Loucy (cell line): ENCODE data around the gene CHCHD10.

ENCODE experiments used
- H2AFZ ChIP-seq: fragments of 200-600 bp; sonication (generic); 2 replicates; pipeline ENCODE4 v1.6.0; 2016; ENCODE audit warnings: antibody characterized with exemption, mild to moderate bottlenecking, low read length, moderate library complexity
- H3F3A ChIP-seq: fragments of 200-600 bp; 2 replicates; pipeline ENCODE4 v1.6.0; 2016; ENCODE audit warnings: antibody characterized with exemption, low read depth, mild to moderate bottlenecking
- H3K27me3 ChIP-seq: fragments of 200-600 bp; sonication (generic); 2 replicates; pipeline ENCODE4 v1.6.1; 2014; ENCODE audit warnings: low read length, mild to moderate bottlenecking; ENCODE audit not compliant: insufficient read depth, poor library complexity, severe bottlenecking
- H3K36me3 ChIP-seq: fragments of 200-600 bp; sonication (generic); 2 replicates; pipeline ENCODE4 v1.6.1; 2016; ENCODE audit warnings: low read length; ENCODE audit not compliant: insufficient read depth
- H3K4me1 ChIP-seq: fragments of 200-600 bp; sonication (generic); 2 replicates; pipeline ENCODE4 v1.5.1; 2014; ENCODE audit warnings: low read length, mild to moderate bottlenecking; ENCODE audit not compliant: insufficient read depth, poor library complexity, severe bottlenecking
- H3K4me2 ChIP-seq: fragments of 200-600 bp; sonication (generic); 2 replicates; pipeline ENCODE4 v1.6.0; 2014; ENCODE audit warnings: antibody characterized with exemption, low read length, low read depth, mild to moderate bottlenecking; ENCODE audit not compliant: poor library complexity, severe bottlenecking
- H3K4me3 ChIP-seq: fragments of 200-600 bp; sonication (generic); 2 replicates; pipeline ENCODE4 v1.5.1; 2014; ENCODE audit warnings: low read length, mild to moderate bottlenecking, mixed read lengths; ENCODE audit not compliant: poor library complexity, severe bottlenecking
- H3K79me2 ChIP-seq: fragments of 200-600 bp; sonication (generic); 2 replicates; pipeline ENCODE4 v1.6.1; 2014; ENCODE audit warnings: low read length; ENCODE audit not compliant: insufficient read depth
- H3K9ac ChIP-seq: fragments of 200-600 bp; sonication (generic); 2 replicates; pipeline ENCODE4 v1.6.0; 2014; ENCODE audit warnings: mild to moderate bottlenecking, low read depth, low read length, moderate library complexity; ENCODE audit not compliant: poor library complexity, severe bottlenecking
- H3K9me2 ChIP-seq: fragments of 200-600 bp; sonication (generic); replicated peaks from 2 replicates; pipeline ENCODE4 v1.6.1; 2016; ENCODE audit warnings: low read depth, low read length, mixed read lengths
- H3K9me3 ChIP-seq: fragments of 200-600 bp; sonication (generic); 2 replicates; pipeline ENCODE4 v1.6.1; 2014; ENCODE audit warnings: mild to moderate bottlenecking, antibody characterized with exemption, low read length, low read depth; ENCODE audit not compliant: insufficient read depth
- H4K20me1 ChIP-seq: fragments of 200-600 bp; sonication (generic); 2 replicates; pipeline ENCODE4 v1.6.0; 2014; ENCODE audit warnings: antibody characterized with exemption, low read length, mild to moderate bottlenecking; ENCODE audit not compliant: insufficient read depth, poor library complexity, severe bottlenecking
- EZH2phosphoT487 ChIP-seq: fragments of 200-600 bp; IDR thresholded peaks from 2 replicates; pipeline ENCODE4 v1.6.1; 2018; ENCODE audit warnings: antibody characterized with exemption, mild to moderate bottlenecking, moderate library complexity, borderline replicate concordance
- TF ChIP-seq, protein P1 (sequence below): fragments of 200-600 bp; sonication (generic); conservative IDR thresholded peaks from 2 replicates; pipeline ENCODE4 v1.5.1; 2014; ENCODE audit warnings: mild to moderate bottlenecking, antibody characterized with exemption, low read length

The CHCHD10 gene

DNA sequence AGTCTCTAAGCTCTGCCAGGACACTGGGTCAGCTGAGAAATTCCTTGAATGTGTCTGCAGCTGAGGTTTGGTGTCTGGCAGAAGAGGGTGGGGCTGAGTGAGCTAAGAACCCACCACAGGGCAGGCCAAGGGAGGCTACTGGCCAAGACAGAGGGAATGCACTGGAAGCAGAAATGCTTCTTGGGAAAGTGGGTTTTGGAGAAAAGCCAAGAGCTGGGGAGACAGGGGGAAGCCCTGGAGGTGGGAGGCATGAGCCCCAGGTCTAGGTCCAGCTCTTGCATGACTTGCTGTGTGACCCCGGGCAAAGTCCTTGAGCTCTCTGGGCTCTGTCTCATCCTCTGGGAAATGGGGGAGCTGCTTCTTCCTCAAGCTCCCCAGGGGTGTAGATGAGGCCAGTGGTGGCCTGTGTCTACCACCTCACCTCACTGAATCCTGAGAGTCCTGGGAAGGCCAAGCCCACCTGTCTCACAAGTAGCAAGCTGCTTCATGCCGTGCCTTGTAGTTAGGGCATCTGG, 7.2 kb upstream of the CHCHD10 start:
- Histone ChIP-seq H3K4me1 (peaks cover 5% of the 10 kb centered on the region), H3K4me2 (no peak overlapping the region), H3K79me2 (no peaks in the 10 kb centered on the region), H3F3A (no peaks in the 10 kb centered on the region), H4K20me1 (no peaks in the 10 kb centered on the region), H3K9me2 (no peaks in the 10 kb centered on the region), H3K36me3 (no peaks in the 10 kb centered on the region), H3K9ac (no peak overlapping the region), H2AFZ (no peak overlapping the region), H3K4me3 (no peak overlapping the region), H3K9me3 (no peaks in the 10 kb centered on the region), H3K27me3 (no peaks in the 10 kb centered on the region)
- TF ChIP-seq, protein P1, sequence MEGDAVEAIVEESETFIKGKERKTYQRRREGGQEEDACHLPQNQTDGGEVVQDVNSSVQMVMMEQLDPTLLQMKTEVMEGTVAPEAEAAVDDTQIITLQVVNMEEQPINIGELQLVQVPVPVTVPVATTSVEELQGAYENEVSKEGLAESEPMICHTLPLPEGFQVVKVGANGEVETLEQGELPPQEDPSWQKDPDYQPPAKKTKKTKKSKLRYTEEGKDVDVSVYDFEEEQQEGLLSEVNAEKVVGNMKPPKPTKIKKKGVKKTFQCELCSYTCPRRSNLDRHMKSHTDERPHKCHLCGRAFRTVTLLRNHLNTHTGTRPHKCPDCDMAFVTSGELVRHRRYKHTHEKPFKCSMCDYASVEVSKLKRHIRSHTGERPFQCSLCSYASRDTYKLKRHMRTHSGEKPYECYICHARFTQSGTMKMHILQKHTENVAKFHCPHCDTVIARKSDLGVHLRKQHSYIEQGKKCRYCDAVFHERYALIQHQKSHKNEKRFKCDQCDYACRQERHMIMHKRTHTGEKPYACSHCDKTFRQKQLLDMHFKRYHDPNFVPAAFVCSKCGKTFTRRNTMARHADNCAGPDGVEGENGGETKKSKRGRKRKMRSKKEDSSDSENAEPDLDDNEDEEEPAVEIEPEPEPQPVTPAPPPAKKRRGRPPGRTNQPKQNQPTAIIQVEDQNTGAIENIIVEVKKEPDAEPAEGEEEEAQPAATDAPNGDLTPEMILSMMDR = no peak
- no peak for TF ChIP-seq EZH2phosphoT487

DNA sequence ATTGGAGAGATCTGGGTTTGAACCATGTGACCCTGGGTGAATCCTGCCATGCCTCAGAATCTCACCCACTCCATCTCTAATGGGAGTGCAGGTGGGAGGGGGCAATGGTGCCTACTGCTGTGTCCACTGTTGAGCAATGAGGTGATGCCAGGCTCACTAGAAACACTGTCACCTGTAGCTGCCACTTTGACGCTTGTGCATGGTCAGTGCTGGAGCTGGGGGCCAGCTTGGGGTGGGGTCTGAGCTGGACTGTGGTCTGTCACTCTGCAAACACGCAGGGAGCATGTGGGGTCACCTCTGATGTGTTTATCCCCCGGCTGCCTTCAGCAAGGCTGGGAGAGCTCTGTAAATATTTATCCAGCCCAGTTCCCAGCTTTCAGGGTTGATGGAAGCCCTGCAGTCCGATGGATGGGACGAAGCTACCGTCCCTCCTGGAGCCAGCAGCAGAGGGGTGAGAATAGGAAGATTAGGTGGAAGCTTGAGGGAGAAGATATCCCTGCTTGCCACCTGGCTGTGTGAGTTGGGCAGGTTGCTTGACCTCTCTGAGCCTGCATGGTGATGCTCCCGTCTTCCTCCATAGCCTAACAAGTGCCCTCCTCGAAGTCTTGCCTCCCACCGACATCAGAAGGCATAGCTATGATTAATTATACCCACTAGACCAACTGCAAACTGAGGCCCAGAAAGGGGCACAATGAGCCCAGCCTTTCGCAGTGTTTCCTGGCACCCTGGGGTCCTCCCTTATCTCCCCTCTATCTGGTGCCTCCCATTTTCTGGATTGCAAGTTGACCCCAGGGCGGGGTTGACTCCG, 6.5 kb upstream of the CHCHD10 start:
- Histone ChIP-seq H3K4me2 (no peak overlapping the region), H3K27me3 (no peaks in the 10 kb centered on the region), H3K9ac (no peak overlapping the region), H3K9me3 (no peaks in the 10 kb centered on the region), H3F3A (no peaks in the 10 kb centered on the region), H4K20me1 (no peaks in the 10 kb centered on the region), H3K9me2 (no peaks in the 10 kb centered on the region), H3K79me2 (no peaks in the 10 kb centered on the region), H2AFZ (no peak overlapping the region), H3K36me3 (no peaks in the 10 kb centered on the region), H3K4me1 (peaks cover 5% of the 10 kb centered on the region), H3K4me3 (no peak overlapping the region)
- TF ChIP-seq EZH2phosphoT487 = no peak
- TF ChIP-seq, protein P1 = no peak

DNA sequence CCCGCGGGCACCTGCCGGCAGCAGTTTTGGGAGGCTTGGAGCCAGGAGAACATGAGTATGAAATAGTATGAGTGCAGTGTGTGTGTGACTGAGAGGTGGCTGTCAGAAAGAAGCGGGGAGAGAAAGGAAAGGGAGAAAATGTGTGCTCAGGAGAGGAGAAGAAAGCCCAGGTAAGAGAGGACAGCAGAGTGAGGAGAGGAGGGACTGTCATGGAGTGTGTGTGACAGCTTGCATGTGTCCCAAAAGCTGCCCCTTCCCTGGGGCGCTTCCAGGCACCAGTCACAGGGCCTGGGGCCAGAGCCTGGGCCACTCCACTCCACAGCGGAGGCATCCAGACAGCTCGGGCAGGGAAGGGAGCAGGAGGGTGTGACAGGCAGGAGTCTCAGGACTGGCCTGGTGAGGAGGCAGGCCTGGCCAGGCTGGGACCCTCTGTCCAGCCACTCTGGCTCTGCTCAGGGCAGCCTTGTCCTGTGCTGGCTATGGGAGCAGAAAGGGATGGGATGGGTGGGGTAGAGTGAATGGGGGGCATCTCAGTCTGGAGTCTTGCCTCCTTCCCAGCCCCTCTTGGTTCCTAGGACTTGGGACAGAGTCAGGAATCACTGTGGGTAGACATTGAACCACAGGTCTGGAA, 5.8 kb upstream of the CHCHD10 start:
- Histone ChIP-seq H4K20me1 (no peaks in the 10 kb centered on the region), H3K4me1 (peaks cover 5% of the 10 kb centered on the region), H3K9me2 (no peaks in the 10 kb centered on the region), H3K27me3 (no peaks in the 10 kb centered on the region), H3K9ac (no peak overlapping the region), H3K79me2 (no peaks in the 10 kb centered on the region), H3K4me3 (no peak overlapping the region), H3K4me2 (no peak overlapping the region), H3F3A (no peaks in the 10 kb centered on the region), H2AFZ (no peak overlapping the region), H3K9me3 (no peaks in the 10 kb centered on the region), H3K36me3 (no peaks in the 10 kb centered on the region)
- TF ChIP-seq, protein P1 = no peak
- TF ChIP-seq EZH2phosphoT487 = no peak
